SW 1271 (cell line): ENCODE measurements around the gene DIPK1A.
"Not testable (repeated sequence)": the region's sequence is repeated elsewhere in the genome, so short reads cannot be mapped to it uniquely, and the experiment has no call there.

ENCODE experiments used
- DNase-seq, 2 experiments: peaks; one replicate each; lab custom pipeline; 2025; lab: John Stamatoyannopoulos, UW

DIPK1A gene

DNA sequence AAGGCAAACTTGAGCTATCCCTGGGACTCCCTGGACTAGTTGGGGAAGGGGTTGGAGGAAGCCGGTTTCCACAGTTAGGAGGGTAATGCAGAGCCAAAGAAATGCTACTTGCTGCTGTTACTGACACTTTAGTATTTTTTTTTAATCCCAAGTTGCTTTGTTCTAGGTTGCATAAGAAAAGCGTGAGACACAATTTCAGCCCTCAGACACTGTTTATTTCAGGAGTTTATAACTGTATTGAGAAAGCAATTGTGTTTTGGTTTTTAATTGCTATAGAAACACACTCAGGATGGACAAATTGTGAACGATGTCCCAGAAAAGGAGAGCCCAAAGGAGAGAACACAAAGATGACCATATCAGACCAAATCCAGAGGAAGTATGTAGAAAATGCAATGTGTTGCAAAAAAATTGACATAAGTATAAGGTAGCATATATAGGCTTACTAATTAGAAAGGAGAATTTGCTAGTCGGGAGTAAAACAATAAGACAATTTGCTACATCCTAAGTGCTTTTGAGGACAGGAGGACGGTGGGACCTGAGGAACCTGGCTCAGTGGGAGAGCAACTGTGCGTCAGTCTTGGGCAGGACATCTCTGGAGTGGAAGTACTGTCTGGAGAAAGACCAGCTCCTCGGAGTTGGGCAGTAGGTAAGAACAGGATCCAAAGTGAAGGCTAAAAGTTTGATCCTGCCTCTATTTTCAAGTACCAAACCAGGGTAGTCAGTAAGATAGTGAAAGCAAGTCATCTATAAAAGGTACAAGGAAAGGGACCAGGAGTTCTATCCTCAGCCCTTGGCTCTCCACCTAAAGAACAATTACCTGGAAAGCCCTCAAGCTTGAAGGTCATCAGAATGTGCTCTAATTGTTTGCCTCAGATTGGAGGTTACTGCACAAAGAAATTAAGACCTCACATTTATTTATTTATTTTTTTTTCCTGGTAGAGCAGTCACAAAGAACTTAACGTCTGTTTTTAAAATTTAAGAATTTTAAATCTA, 39.9 kb downstream of the DIPK1A start:
- DNase-seq: no peak

DNA sequence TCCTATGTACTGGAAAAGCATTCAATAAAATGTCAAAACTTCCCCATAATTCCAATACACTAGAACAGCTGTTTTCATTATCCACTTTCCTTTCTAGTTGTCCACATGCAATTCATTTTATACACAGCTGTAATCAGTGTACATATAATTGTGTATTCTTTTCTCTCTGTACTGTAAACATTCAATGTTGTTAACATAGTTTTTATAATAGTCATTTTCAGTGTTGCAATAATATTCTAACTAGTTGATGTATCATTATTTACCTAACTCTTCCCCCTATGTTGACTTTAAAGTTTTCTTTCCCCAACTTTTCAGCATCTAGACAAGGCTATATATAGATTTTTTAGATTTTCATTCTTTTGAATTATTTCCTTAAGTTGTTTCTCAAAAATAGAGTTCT, 44.4 kb downstream of the DIPK1A start:
- DNase-seq: no peak

DNA sequence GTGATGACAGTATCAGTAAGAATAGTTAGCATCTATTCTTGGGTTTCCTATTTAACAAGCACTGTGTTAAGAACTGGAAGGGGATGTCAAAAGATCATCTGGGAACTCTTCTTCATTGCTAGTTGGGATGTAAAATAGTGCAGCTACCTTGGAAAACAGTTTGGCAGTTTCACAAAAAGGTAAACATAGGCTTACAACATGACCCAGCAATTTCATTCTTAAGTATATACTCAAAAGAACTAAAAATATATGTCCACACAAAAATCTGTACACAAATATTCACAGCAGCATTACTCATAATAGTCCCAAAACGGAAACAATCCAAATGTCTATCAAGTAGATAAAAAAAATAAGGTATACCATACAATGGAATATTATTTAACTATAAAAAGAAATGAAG, 45.7 kb downstream of the DIPK1A start:
- no peak for DNase-seq

DNA sequence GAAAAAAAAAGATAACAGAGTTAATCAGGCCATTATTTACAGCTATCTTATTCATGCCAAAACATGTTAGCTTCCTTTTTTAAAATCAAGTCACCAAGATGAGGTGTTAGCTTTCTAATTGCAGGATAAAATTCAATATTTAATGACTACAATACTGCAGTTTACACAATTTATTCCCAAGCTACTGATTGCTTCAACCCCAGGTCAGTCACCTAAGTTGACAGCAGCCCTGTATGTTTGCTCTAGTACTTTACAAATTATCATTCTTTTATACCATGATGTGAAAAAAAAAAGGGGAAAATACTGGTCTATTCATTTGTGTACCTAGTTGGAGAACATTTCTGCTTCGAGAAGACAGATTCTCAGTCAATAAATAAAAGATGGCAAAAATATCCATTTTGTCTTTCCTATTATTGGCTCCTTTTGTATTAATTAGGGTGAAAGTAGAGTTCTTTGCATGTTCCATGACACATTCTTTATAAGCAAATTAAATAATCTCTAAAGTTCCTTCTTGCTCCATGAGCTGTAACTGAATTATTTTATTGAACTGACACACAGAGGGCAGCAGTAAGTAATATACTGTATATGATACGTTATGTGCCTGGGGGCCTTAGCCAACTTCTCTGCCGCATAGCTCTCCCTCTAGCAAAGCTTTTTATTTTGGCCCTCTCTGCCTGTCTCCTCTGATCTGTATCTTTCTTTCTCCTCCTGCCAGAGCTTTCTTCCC, 48.0 kb downstream of the DIPK1A start:
- no peak for DNase-seq

DNA sequence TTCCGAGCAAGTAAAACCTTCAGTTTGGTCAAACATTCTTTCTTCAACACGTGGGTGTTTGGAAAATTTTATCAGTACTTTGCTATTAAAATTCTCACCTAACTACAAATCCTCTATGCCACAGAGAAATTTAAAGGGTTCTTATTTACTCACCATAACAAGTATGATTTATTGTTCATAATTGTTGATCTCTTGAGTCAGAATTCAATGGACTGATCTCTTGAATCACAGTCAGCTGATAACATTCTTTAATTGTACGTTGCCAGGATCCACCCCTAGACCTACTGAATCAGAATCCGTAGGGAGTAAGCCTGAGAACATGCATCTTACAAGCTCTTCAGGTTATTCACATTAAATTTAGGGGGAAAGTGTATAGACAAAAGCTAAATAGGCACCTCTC, 51.2 kb downstream of the DIPK1A start:
- DNase-seq: no peak

DNA sequence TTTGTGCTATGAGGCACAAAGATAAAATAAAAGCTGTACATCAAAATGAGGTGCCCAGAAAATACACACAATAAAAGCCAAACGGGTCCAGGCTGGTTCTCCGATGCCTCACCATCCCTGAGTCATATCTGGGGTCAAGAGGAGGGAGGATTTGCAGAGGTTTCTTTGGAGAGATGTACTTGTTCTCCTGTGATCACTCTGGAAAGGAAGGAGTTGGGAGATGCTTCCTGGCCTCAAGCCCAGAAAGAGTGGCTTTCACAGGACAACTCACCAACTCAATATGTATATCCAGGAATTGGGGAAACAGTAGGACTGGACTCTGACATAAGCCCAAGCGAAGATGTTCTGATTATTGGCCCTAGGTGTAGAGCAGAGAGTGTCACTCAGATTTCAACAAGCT, 51.9 kb downstream of the DIPK1A start:
- peak in 1 of 2 experiments; percentile 58 for DNase-seq

DNA sequence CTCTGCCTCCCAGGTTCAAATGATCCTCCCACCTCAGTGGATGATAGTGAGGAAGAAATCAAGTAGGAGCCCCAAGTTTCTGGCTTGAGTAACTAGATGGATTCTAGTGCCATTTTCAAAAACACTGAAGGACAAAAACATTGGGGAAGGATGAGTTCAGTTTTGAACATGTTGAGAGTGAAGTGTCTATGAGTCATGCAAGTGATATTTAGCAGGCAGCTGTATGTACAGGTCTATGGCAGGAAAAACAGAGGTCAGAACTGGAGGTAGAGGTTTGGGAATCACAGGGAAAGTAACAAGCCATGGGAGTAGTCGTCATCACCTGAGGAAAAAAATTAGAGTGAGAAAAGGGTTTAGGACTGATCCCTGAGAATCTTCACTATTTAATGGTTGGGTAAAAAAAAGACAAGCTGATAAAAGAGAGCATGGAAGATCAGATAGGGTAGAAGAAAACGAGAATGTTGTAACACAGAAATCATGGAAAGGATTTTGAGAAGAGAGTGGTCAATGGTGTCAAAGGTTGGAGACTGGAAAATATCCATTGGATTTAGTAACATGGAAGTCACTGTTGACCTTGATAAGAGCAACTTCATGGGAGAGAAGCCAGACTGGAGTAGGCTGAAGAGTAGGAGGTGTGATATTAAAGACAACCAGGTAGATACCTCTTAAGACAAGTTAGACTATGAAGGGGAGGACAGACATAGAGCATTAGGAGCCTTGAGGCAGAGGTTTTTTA, 53.1 kb downstream of the DIPK1A start:
- DNase-seq: peak in 1 of 2 experiments; percentile 8

DNA sequence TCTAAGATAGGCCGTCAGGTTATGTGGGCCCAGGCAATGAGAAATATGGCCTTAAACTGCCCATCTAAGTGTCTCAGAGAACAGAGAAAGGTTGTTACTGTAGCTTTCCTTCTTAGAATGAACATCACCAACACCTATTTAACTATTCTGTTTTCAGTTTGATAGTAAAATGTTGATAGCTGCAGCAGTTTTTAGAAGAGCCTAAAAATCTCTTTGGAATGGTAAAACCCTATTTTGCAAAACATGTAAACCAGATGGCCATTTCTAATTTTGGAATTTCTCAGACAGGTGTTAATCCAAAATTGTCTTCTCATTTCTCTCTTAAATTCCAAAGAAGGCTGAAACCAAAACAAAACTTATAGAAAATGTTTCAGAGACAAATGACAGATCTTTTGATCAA, 57.5 kb downstream of the DIPK1A start:
- DNase-seq: no peak

DNA sequence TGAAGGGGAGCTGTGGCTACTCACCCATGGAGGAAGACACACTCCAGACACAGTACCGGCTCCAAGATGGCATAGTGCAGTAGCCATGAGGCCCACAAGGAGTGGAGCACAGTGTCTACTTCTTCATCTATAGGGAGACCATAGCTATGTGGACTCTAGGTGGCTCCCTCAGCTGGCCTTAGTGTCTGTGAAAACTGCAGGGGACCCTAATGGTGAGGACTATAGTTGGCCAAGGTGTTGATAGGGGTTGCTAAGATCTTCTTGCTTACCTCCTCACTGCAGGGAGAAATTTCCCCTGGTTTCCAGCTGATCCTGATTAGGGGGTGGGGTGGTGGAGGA, 58.9 kb downstream of the DIPK1A start:
- DNase-seq: no peak

DNA sequence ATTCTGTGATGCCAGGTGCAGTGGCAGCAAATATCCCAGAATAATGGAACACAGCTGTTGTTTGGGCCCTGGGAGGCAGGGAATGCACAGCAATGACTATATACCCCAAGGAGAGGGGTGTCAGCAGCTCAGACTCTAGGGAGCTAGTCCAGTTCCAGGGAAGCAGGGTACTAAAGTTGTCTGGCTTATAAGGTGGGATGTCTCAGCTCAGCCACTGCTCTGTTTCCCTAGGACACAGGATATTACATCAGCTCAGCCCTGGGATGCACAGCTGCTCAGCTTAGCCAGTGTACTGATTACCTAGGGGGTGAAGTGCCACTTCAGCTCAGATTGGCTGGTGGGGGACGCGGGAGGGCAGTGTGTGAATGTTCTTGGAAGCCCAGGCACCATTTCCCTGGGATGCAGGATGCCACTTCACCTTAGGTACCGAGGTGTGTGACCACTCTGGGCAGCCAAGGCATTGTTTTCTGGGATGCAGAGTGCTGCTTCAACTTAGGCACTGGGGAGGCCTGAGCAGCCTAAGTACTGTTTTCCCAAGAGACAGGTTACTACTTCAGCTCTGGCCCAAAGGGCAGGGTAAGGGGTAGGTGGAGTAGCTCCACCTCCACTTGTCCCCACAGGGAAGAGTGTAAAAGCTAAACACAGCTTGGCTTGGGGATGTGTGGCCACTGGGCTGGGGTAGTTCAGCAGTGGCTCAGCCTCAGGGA, 59.4 kb downstream of the DIPK1A start:
- DNase-seq: no peak

DNA sequence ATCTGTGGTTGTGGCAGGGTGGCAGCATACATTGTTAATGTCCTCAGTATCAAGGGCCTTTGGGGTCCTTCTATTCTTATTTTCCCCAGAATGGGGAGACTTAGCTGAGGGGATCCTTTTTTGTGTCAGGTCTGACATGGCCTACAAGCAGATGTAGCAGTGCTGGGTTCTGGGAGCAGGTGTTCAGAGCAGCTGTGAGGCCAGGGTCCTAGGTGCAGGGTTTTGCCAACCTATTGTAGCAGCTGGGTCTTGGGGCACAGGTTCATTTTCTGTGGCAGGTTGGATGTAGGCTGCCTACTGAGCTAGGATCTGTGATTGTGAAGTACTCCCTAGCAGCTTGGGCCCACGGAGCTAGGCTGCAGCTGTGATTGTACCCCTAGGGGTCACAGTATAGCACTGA, 60.1 kb downstream of the DIPK1A start:
- DNase-seq: no peak

DNA sequence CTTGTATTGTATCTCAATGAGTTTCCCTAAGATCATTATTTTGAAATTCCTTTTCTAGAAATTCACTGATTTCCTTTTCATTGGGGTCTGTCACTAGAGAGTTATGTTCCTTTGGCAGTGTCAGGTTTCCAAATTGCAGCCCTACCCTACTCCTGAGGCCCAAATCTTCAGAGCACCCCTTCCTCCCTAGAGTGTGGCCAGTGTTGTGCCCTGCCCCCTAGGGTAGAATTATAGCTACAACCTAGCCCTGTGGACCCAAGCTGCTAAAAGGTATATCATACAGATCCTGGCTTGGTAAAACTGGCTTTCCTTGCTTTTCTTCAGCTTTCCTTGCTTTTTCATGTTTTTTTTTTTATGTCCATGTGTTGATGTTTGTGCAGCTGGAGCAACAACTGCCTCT, 60.7 kb downstream of the DIPK1A start:
- DNase-seq: no peak

DNA sequence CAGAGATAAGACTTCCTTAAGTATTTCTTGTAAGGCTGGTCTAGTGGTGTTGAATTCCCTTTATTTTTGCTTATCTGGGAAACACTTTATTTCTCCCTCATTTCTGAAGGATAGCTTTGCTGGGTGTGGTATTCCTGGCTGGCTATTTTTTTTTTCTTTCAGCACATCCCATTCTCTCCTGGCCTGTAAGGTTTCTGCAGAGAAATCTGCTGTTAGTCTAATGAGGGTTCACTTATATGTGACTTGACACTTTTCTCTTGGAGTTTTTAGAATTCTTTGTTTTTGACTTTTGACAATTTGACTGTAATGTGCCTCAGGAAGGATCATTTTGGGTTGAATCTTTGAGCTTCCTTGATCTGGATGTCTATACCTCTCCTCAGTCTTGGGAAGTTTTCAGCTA, 61.5 kb downstream of the DIPK1A start:
- DNase-seq: no peak

DNA sequence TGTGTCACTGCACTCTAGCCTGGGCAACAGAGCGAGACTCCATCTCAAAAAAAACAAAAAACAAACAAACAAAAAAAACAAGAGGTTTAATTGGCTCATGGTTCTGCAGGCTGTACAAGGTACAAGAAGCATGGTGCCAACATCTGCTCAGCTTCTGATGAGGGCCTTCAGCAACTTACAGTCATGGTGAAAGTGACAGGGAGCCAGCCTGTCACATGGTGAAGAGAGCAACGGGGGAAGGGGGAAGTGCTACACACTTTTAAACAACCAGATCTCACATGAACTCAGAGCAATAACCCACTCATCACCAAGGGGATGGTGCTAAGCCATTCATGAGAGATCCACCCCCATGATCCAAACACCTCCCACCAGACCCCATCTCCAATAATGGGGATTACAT, 63.2 kb downstream of the DIPK1A start:
- DNase-seq: not testable (repeated sequence)

DNA sequence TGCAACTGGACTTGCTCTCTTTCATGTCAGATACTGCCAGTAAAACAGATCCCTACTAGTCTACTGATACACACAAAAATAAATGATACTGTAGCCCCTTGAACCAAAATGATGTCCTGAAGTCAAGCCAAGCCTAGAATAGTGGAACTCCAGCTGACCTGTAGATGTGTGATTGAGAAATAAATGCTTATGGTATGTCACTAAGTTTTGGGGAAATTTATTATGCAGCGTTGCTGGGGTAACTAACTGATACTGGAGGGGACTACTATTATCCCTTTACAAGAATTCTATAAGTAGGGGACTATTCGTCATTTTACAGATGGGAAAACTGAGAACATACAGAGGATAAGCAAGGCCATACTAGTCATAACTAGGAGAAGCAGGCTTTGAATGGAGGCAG, 73.8 kb downstream of the DIPK1A start:
- DNase-seq: no peak

DNA sequence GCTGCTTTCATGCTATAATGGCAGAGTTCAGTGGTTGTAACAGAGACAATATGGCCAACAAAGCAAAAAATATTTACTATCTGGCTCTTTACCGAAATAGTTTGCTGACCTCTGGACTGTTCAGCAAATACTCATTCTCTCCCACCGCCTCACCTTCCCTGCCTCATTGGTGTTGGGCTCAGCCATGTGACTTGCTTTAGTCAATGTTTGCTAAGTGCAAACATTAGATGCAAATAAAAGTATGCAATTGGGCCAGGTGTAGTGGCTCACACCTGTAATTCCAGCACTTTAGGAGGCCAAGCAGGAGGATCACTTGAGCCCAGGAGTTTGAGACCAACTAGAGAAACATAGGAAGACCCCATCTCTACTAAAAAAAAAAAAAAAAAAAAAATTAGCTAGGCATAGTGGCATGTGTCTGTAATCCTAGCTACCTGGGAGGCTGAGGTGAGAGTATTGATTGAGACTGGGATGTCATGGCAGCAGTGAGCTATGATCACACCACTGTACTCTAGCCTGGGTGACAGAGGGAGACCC, 74.3 kb downstream of the DIPK1A start:
- DNase-seq: no peak

DNA sequence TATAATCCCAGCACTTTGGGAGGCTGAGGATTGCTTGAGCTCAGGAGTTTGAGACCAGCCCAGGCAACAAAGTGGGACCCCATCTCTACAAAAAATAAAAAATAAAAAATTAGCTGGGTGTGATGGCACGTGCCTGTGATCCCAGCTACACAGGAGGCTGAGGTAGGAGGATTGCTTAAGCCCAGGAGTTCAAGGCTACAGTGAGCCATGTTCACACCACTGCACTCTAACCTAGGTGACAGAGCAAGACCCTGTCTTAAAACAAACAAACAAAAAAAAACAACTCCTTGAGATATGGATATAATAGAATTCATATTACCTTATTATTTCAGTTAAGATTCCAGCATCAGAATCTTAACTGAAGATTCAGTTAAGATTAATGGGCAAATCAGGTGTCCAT, 77.1 kb downstream of the DIPK1A start:
- DNase-seq: no peak

DNA sequence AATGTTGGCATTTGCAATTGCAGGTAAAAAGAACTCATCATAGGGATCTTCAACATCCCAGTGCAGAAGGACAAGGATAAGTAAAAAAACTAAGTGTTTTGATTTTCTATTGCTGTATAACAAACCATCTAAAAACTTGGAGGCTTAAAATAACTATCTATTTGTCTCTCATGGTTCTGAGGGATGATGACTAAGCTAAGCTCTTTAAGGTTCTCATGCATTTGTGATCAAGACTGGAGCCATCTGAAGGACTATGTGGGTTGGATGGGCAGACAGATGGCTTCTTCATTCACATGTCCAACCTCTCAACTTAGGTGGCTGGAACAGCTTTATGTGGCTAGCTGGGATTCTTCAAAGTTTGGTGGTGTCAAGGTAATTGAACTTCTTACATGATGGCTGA, 78.0 kb downstream of the DIPK1A start:
- no peak for DNase-seq

DNA sequence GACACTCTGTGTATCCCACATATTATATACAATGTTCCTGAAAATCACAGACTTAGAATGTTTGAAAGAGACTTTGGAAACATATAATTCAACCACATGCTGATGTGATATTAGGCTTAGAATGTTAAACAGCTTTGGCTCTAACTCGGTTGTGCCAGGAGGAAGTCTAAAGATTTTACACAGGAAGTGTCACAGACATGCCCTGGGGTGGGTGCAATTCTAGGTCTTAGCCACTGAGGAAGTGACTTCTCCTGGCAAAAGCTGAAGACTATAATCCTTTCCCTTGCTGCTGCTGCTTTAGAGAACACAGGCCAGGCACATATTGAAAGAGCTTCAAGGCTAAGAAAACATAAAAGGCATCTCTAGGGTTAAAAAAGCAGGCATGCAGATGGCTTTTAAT, 78.4 kb downstream of the DIPK1A start:
- no peak for DNase-seq

DNA sequence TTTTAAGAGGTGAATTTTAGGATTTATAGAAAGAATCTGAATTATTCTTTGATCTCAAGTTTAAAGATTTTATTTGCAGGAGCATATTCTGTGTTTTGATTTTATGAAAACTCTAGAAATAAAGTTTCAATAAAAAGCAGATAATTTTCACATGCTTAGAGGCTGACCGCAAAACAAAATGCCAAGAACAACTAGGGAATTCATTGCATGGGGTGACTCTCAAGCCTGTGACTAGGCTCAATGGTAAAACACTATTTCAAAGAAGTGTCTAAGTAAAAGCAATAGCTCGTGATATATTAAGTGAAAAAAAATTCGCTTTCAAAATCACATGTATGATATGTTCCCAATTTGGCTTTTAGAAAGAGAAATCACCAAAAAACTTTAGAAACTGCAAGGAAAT, 79.9 kb downstream of the DIPK1A start:
- no peak for DNase-seq

DNA sequence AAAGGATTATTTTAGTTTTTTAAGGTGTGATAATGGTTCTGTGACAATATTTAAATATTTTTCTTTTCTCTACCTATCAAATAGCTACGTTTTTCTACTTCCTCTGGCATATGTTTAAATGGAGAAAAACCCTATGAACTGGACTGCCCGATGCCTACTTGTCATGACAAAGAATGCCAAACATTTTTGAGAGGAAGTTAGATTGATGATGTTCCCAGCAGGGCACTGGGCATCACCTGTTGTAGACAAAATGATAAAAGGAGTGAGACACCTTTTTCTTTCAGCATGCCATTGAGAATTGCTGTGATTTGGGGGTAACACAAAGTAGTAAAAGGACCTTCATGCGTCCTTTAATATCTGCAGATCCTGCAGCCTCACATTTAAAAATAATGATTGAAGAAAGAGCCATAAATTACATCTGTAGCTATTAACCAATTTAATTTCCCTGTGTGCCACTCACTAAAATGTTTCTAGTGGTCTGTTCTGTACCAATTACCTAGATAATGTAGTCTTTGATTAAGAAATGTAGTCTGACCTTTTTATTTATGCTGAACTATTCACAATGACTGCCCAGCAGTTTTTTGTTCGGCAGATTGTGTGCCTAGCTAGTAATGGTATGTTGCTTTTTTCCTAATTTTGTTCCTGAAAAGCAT, 81.8 kb downstream of the DIPK1A start:
- DNase-seq: no peak
